ENCODE measurements around the gene EEF1E1. TPM values are rescaled to one million over a fixed set of nuclear protein-coding genes. Genes with fewer than 3 reads are reported as not detected.

EEF1E1 gene
- total RNA-seq, 1 donor from 2014 or later: 22.8 TPM

DNA sequence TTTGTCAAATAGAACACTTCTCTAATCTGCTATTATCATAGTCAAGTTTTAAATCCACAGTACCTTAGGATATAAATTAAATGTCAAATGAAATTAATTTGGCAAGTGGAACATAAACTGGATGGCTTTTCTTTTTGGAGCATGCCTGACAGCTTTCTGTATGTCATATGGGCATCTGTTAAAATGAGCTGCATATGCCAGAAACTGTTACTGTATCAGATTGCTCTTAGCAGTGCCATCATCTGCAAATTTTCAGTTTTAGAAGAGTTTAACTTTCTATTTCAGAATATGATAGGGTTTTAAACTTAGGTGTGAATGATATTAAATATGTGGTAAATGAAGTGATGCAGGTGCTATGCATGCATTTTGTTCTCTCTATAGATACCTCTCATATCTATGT, 3.4 kb upstream of the EEF1E1 start:
- intact Hi-C loops (cut with DNase I): no loop called here
- Histone ChIP-seq H3K36me3 (no peaks in the 10 kb centered on the region), H3K4me3 (no peak overlapping the region), H3K9me3 (no peaks in the 10 kb centered on the region), H3K4me1 (peaks cover 8% of the 10 kb centered on the region), H3K27me3 (no peaks in the 10 kb centered on the region), H3K27ac (no peak overlapping the region)
- DNase-seq: no peak
- ATAC-seq: no peak
- TF ChIP-seq, protein P1, sequence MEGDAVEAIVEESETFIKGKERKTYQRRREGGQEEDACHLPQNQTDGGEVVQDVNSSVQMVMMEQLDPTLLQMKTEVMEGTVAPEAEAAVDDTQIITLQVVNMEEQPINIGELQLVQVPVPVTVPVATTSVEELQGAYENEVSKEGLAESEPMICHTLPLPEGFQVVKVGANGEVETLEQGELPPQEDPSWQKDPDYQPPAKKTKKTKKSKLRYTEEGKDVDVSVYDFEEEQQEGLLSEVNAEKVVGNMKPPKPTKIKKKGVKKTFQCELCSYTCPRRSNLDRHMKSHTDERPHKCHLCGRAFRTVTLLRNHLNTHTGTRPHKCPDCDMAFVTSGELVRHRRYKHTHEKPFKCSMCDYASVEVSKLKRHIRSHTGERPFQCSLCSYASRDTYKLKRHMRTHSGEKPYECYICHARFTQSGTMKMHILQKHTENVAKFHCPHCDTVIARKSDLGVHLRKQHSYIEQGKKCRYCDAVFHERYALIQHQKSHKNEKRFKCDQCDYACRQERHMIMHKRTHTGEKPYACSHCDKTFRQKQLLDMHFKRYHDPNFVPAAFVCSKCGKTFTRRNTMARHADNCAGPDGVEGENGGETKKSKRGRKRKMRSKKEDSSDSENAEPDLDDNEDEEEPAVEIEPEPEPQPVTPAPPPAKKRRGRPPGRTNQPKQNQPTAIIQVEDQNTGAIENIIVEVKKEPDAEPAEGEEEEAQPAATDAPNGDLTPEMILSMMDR (IDR thresholded peaks at IDR 0.05): no peak

- intact Hi-C loops (cut with DNase I): no loop called here
- TF ChIP-seq, protein P1 (IDR thresholded peaks at IDR 0.05): no peak
- ATAC-seq (no peak), DNase-seq (no peak)
- H3K27me3 ChIP-seq: no peaks in the 10 kb centered on the region
- no peaks in the 10 kb centered on the region for H3K36me3 ChIP-seq
- no peak overlapping the region for H3K27ac ChIP-seq
- H3K4me1 ChIP-seq: peaks cover 8% of the 10 kb centered on the region
- no peaks in the 10 kb centered on the region for H3K9me3 ChIP-seq
- no peak overlapping the region for H3K4me3 ChIP-seq
These were observed 1.4 kb upstream of the EEF1E1 start for GRCh38 chr6:8103726-8104125.

DNA sequence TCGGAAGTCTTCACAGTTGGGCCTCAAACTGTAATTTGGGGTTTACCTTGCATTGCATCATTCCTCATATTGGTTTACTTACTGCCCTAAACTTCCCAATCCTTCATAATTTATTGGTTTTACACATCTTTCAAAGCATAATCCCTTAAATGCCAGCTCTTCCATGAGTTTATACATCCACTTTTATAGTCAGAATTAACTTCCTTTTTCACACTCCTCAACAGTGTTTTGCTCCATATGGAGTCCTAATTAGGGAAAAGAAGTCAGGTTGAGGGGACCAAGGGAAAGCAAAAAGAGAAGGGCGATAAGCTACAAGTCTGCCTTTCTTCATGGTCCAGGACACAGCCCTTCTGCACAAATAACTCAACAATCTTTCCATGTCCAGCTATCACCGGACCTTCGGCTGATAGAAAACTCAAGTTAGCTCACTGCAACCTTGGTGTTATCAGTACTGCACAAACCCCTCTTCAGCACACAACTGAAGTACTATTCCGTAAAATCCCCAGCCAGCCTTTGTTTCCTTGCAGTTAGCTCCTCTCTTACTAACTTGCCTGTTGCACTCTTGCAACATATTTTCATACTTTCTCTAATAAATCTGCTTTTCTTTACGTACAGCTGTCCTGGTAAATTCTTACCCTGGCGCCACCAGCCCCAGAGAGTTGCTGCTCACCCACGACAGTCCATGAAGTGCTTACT, 2.0 kb downstream of the EEF1E1 start:
- Histone ChIP-seq H3K36me3 (peaks cover 21% of the 10 kb centered on the region), H3K27me3 (no peaks in the 10 kb centered on the region), H3K4me3 (no peak overlapping the region), H3K27ac (no peak overlapping the region), H3K9me3 (no peaks in the 10 kb centered on the region), H3K4me1 (peaks cover 8% of the 10 kb centered on the region)
- DNase-seq (no peak), ATAC-seq (no peak)
- intact Hi-C loops (cut with DNase I): no loop called here
- TF ChIP-seq, protein P1 (IDR thresholded peaks at IDR 0.05): no peak

- H3K27me3 ChIP-seq: no peaks in the 10 kb centered on the region
- no peak for DNase-seq
- H3K9me3 ChIP-seq: no peaks in the 10 kb centered on the region
- no peak overlapping the region for H3K4me3 ChIP-seq
- intact Hi-C loops (cut with DNase I): no loop called here
- H3K27ac ChIP-seq: no peak overlapping the region
- ATAC-seq: no peak
- TF ChIP-seq, protein P1 (IDR thresholded peaks at IDR 0.05): no peak
- no peaks in the 10 kb centered on the region for H3K4me1 ChIP-seq
- peaks cover 54% of the 10 kb centered on the region for H3K36me3 ChIP-seq
These were observed 11.7 kb downstream of the EEF1E1 start for GRCh38 chr6:8090650-8091049.

GRCh38 chr6:8088886-8089285, 13.5 kb downstream of the EEF1E1 start:
- Histone ChIP-seq H3K4me1 (peaks cover 6% of the 10 kb centered on the region), H3K27me3 (no peaks in the 10 kb centered on the region), H3K9me3 (no peaks in the 10 kb centered on the region), H3K27ac (no peak overlapping the region), H3K36me3 (peaks cover 37% of the 10 kb centered on the region), H3K4me3 (no peak overlapping the region)
- DNase-seq (no peak), ATAC-seq (no peak)
- intact Hi-C loops (cut with DNase I): no loop called here
- TF ChIP-seq, protein P1 (IDR thresholded peaks at IDR 0.05): no peak
